Loucy (cell line): ENCODE results near the gene DUSP2.

Source experiments
- H2AFZ ChIP-seq: fragments of 200-600 bp; sonication (generic); 2 replicates; pipeline ENCODE4 v1.6.0; 2016; ENCODE audit warnings: antibody characterized with exemption, mild to moderate bottlenecking, low read length, moderate library complexity
- H3F3A ChIP-seq: fragments of 200-600 bp; 2 replicates; pipeline ENCODE4 v1.6.0; 2016; ENCODE audit warnings: antibody characterized with exemption, low read depth, mild to moderate bottlenecking
- H3K27me3 ChIP-seq: fragments of 200-600 bp; sonication (generic); 2 replicates; pipeline ENCODE4 v1.6.1; 2014; ENCODE audit warnings: low read length, mild to moderate bottlenecking; ENCODE audit not compliant: insufficient read depth, poor library complexity, severe bottlenecking
- H3K36me3 ChIP-seq: fragments of 200-600 bp; sonication (generic); 2 replicates; pipeline ENCODE4 v1.6.1; 2016; ENCODE audit warnings: low read length; ENCODE audit not compliant: insufficient read depth
- H3K4me1 ChIP-seq: fragments of 200-600 bp; sonication (generic); 2 replicates; pipeline ENCODE4 v1.5.1; 2014; ENCODE audit warnings: low read length, mild to moderate bottlenecking; ENCODE audit not compliant: insufficient read depth, poor library complexity, severe bottlenecking
- H3K4me2 ChIP-seq: fragments of 200-600 bp; sonication (generic); 2 replicates; pipeline ENCODE4 v1.6.0; 2014; ENCODE audit warnings: antibody characterized with exemption, low read length, low read depth, mild to moderate bottlenecking; ENCODE audit not compliant: poor library complexity, severe bottlenecking
- H3K4me3 ChIP-seq: fragments of 200-600 bp; sonication (generic); 2 replicates; pipeline ENCODE4 v1.5.1; 2014; ENCODE audit warnings: low read length, mild to moderate bottlenecking, mixed read lengths; ENCODE audit not compliant: poor library complexity, severe bottlenecking
- H3K79me2 ChIP-seq: fragments of 200-600 bp; sonication (generic); 2 replicates; pipeline ENCODE4 v1.6.1; 2014; ENCODE audit warnings: low read length; ENCODE audit not compliant: insufficient read depth
- H3K9ac ChIP-seq: fragments of 200-600 bp; sonication (generic); 2 replicates; pipeline ENCODE4 v1.6.0; 2014; ENCODE audit warnings: mild to moderate bottlenecking, low read depth, low read length, moderate library complexity; ENCODE audit not compliant: poor library complexity, severe bottlenecking
- H3K9me2 ChIP-seq: fragments of 200-600 bp; sonication (generic); replicated peaks from 2 replicates; pipeline ENCODE4 v1.6.1; 2016; ENCODE audit warnings: low read depth, low read length, mixed read lengths
- H3K9me3 ChIP-seq: fragments of 200-600 bp; sonication (generic); 2 replicates; pipeline ENCODE4 v1.6.1; 2014; ENCODE audit warnings: mild to moderate bottlenecking, antibody characterized with exemption, low read length, low read depth; ENCODE audit not compliant: insufficient read depth
- H4K20me1 ChIP-seq: fragments of 200-600 bp; sonication (generic); 2 replicates; pipeline ENCODE4 v1.6.0; 2014; ENCODE audit warnings: antibody characterized with exemption, low read length, mild to moderate bottlenecking; ENCODE audit not compliant: insufficient read depth, poor library complexity, severe bottlenecking
- CTCF ChIP-seq: fragments of 200-600 bp; sonication (generic); conservative IDR thresholded peaks from 2 replicates; pipeline ENCODE4 v1.5.1; 2014; ENCODE audit warnings: mild to moderate bottlenecking, antibody characterized with exemption, low read length
- EZH2phosphoT487 ChIP-seq: fragments of 200-600 bp; IDR thresholded peaks from 2 replicates; pipeline ENCODE4 v1.6.1; 2018; ENCODE audit warnings: antibody characterized with exemption, mild to moderate bottlenecking, moderate library complexity, borderline replicate concordance

Gene DUSP2

GRCh38 chr2:96114546-96114902 lies 30.7 kb downstream of the DUSP2 start:
- Histone ChIP-seq H3K79me2 (no peaks in the 10 kb centered on the region), H3K27me3 (no peaks in the 10 kb centered on the region), H2AFZ (no peak overlapping the region), H3K36me3 (no peaks in the 10 kb centered on the region), H3K4me1 (no peaks in the 10 kb centered on the region), H3K4me3 (no peak overlapping the region), H3K9ac (no peak overlapping the region), H3K9me3 (no peaks in the 10 kb centered on the region), H3F3A (no peaks in the 10 kb centered on the region), H3K4me2 (no peak overlapping the region), H4K20me1 (no peaks in the 10 kb centered on the region), H3K9me2 (no peaks in the 10 kb centered on the region)
- TF ChIP-seq CTCF (no peak), EZH2phosphoT487 (no peak)

- no peak overlapping the region for H3K9ac ChIP-seq
- no peaks in the 10 kb centered on the region for H3K9me2 ChIP-seq
- no peak overlapping the region for H3K4me3 ChIP-seq
- no peaks in the 10 kb centered on the region for H3K79me2 ChIP-seq
- H3K27me3 ChIP-seq = no peaks in the 10 kb centered on the region
- TF ChIP-seq CTCF = no peak
- no peak for TF ChIP-seq EZH2phosphoT487
- no peak overlapping the region for H2AFZ ChIP-seq
- no peak overlapping the region for H3K4me2 ChIP-seq
- H3F3A ChIP-seq = no peaks in the 10 kb centered on the region
- H3K4me1 ChIP-seq = no peaks in the 10 kb centered on the region
- no peaks in the 10 kb centered on the region for H4K20me1 ChIP-seq
- no peaks in the 10 kb centered on the region for H3K9me3 ChIP-seq
- no peaks in the 10 kb centered on the region for H3K36me3 ChIP-seq
Observed at GRCh38 chr2:96113951-96114350, 31.3 kb downstream of the DUSP2 start.

GRCh38 chr2:96113367-96113677 lies 31.9 kb downstream of the DUSP2 start:
- Histone ChIP-seq H3K4me2 (no peak overlapping the region), H3K9me2 (no peaks in the 10 kb centered on the region), H2AFZ (no peak overlapping the region), H3K27me3 (no peaks in the 10 kb centered on the region), H3F3A (no peaks in the 10 kb centered on the region), H3K9ac (no peak overlapping the region), H4K20me1 (no peaks in the 10 kb centered on the region), H3K36me3 (no peaks in the 10 kb centered on the region), H3K79me2 (no peaks in the 10 kb centered on the region), H3K4me3 (no peak overlapping the region), H3K9me3 (no peaks in the 10 kb centered on the region), H3K4me1 (no peaks in the 10 kb centered on the region)
- TF ChIP-seq EZH2phosphoT487 (no peak), CTCF (peak; percentile 64)
